Stimulated activated naive CD8-positive, alpha-beta T cell treated with anti-CD3 and anti-CD28 coated beads, Interleukin-15, Interleukin-2, amounts not matched to agents 100 U/mL and 50 U/mL, for 24 hours (primary cell): ENCODE results near the gene UBR4.
A peak's percentile ranks its signal among the peaks of the same experiment; 100 is the strongest.
"Not testable (repeated sequence)": the region's sequence is repeated elsewhere in the genome, so short reads cannot be mapped to it uniquely, and the experiment has no call there.

Experiments
- ATAC-seq: fragments of 150-1000 bp; cut with Tn5 transposase; one replicate; pipeline ENCODE4 v1.10.0; 2021
- DNase-seq: peaks from one replicate; pipeline ENCODE4 v3.0.0; 2021

UBR4 gene

GRCh38 chr1:19220080-19220846 lies 10.2 kb upstream of the UBR4 start:
- DNase-seq (no peak), ATAC-seq (no peak)

GRCh38 chr1:19219451-19219850 lies 9.4 kb upstream of the UBR4 start:
- ATAC-seq (no peak), DNase-seq (no peak)

- not testable (repeated sequence) for DNase-seq, ATAC-seq
Measured at GRCh38 chr1:19216585-19216984, 6.5 kb upstream of the UBR4 start.

- ATAC-seq (no peak), DNase-seq (no peak)
Measured at GRCh38 chr1:19213580-19213979, 3.5 kb upstream of the UBR4 start.

GRCh38 chr1:19212167-19212566 lies 2.1 kb upstream of the UBR4 start:
- ATAC-seq (no peak), DNase-seq (no peak)

GRCh38 chr1:19210772-19211549 lies 895 bp upstream of the UBR4 start:
- ATAC-seq: no peak

GRCh38 chr1:19209439-19209989 lies 552 bp downstream of the UBR4 start:
- DNase-seq (peak; percentile 82), ATAC-seq (peak; percentile 81)

More at GRCh38 chr1:19210772-19211549, 895 bp upstream of the UBR4 start:
- no peak for DNase-seq

GRCh38 chr1:19208710-19209438 lies 1.2 kb downstream of the UBR4 start:
- ATAC-seq (no peak), DNase-seq (no peak)

GRCh38 chr1:19206947-19207346 lies 3.1 kb downstream of the UBR4 start:
- DNase-seq: no peak
- ATAC-seq: no peak

- no peak for DNase-seq
- no peak for ATAC-seq
Measured at GRCh38 chr1:19205845-19206244, 4.2 kb downstream of the UBR4 start.

- DNase-seq (no peak), ATAC-seq (no peak)
Measured at GRCh38 chr1:19205403-19205802, 4.7 kb downstream of the UBR4 start.

GRCh38 chr1:19204446-19205266 lies 5.4 kb downstream of the UBR4 start:
- no peak for ATAC-seq
- DNase-seq: no peak

GRCh38 chr1:19203440-19203839 lies 6.6 kb downstream of the UBR4 start:
- ATAC-seq: no peak
- no peak for DNase-seq

GRCh38 chr1:19202396-19202795 lies 7.7 kb downstream of the UBR4 start:
- DNase-seq (no peak), ATAC-seq (no peak)

- no peak for ATAC-seq
- no peak for DNase-seq
Measured at GRCh38 chr1:19199969-19200604, 10.0 kb downstream of the UBR4 start.

- ATAC-seq: no peak
- DNase-seq: no peak
Measured at GRCh38 chr1:19199329-19199968, 10.6 kb downstream of the UBR4 start.

GRCh38 chr1:19198820-19199219 lies 11.2 kb downstream of the UBR4 start:
- DNase-seq (no peak), ATAC-seq (no peak)

GRCh38 chr1:19197845-19198244 lies 12.2 kb downstream of the UBR4 start:
- ATAC-seq (no peak), DNase-seq (no peak)

- no peak for DNase-seq
- no peak for ATAC-seq
Measured at GRCh38 chr1:19196331-19196730, 13.7 kb downstream of the UBR4 start.

- ATAC-seq: no peak
- DNase-seq: no peak
Measured at GRCh38 chr1:19193004-19193403, 17.1 kb downstream of the UBR4 start.

GRCh38 chr1:19191811-19192210 lies 18.3 kb downstream of the UBR4 start:
- ATAC-seq: no peak
- DNase-seq: no peak
